H9 (cell line): ENCODE results near the gene OPTN. TPM values are rescaled to one million over a fixed set of nuclear protein-coding genes. Genes with fewer than 3 reads are reported as not detected.
"Not testable (repeated sequence)": the region's sequence is repeated elsewhere in the genome, so short reads cannot be mapped to it uniquely, and the experiment has no call there.

Experiments
- DNase-seq: peaks from one replicate; pipeline ENCODE4 v3.0.0-alpha.2; 2017
- H2AFZ ChIP-seq: one replicate; pipeline ENCODE4 v1.6.1; 2013; ENCODE audit warnings: mild to moderate bottlenecking, low read length, control low read depth, moderate library complexity
- H2AK5ac ChIP-seq: 2 replicates; pipeline ENCODE4 v1.6.1; 2013; ENCODE audit warnings: low read length, control low read depth, mixed read lengths; ENCODE audit not compliant: insufficient read length
- H2BK120ac ChIP-seq: one replicate; pipeline ENCODE4 v1.6.1; 2013; ENCODE audit warnings: low read depth, mild to moderate bottlenecking, low read length, control low read depth, inconsistent platforms; ENCODE audit not compliant: poor library complexity, severe bottlenecking
- H2BK12ac ChIP-seq: 2 replicates; pipeline ENCODE4 v1.6.1; 2013; ENCODE audit warnings: low read length, control low read depth, mixed read lengths, low read depth; ENCODE audit not compliant: insufficient read length
- H2BK15ac ChIP-seq: 2 replicates; pipeline ENCODE4 v1.6.1; 2013; ENCODE audit warnings: low read depth, low read length, control low read depth
- H2BK20ac ChIP-seq: one replicate; pipeline ENCODE4 v1.6.1; 2013; ENCODE audit warnings: low read depth, mild to moderate bottlenecking, low read length, control low read depth, inconsistent platforms; ENCODE audit not compliant: poor library complexity, severe bottlenecking
- H2BK5ac ChIP-seq: 2 replicates; pipeline ENCODE4 v1.6.1; 2013; ENCODE audit warnings: low read length, control low read depth, mixed read lengths; ENCODE audit not compliant: insufficient read length
- H3K14ac ChIP-seq: 2 replicates; pipeline ENCODE4 v1.6.1; 2013; ENCODE audit warnings: low read length, control low read depth; ENCODE audit not compliant: insufficient read depth
- H3K18ac ChIP-seq: 2 replicates; pipeline ENCODE4 v1.6.1; 2013; ENCODE audit warnings: low read depth, mild to moderate bottlenecking, mixed read lengths, low read length, control low read depth; ENCODE audit not compliant: insufficient read length
- H3K23ac ChIP-seq: 2 replicates; pipeline ENCODE4 v1.6.1; 2013; ENCODE audit warnings: low read length, control low read depth, mixed read lengths, low read depth; ENCODE audit not compliant: insufficient read length
- H3K23me2 ChIP-seq: 2 replicates; pipeline ENCODE4 v1.6.1; 2013; ENCODE audit warnings: low read depth, mild to moderate bottlenecking, mixed read lengths, low read length, control low read depth; ENCODE audit not compliant: insufficient read length, poor library complexity, severe bottlenecking
- H3K27ac ChIP-seq: 2 replicates; pipeline ENCODE4 v1.5.1; 2013; ENCODE audit warnings: low read length, control low read depth, mixed read lengths, low read depth; ENCODE audit not compliant: insufficient read length
- H3K27me3 ChIP-seq: 2 replicates; pipeline ENCODE4 v1.6.1; 2013; ENCODE audit warnings: low read length, control low read depth, inconsistent platforms; ENCODE audit not compliant: insufficient read depth
- H3K4ac ChIP-seq: 2 replicates; pipeline ENCODE4 v1.6.1; 2013; ENCODE audit warnings: low read depth, mild to moderate bottlenecking, control low read depth, inconsistent platforms, low read length, moderate library complexity
- H3K4me1 ChIP-seq: 2 replicates; pipeline ENCODE4 v1.6.1; 2013; ENCODE audit warnings: low read length, control low read depth, inconsistent platforms; ENCODE audit not compliant: insufficient read depth
- H3K4me2 ChIP-seq: 2 replicates; pipeline ENCODE4 v1.6.1; 2013; ENCODE audit warnings: low read length, control low read depth, mixed read lengths; ENCODE audit not compliant: insufficient read length, insufficient read depth
- H3K56ac ChIP-seq: 2 replicates; pipeline ENCODE4 v1.6.1; 2013; ENCODE audit warnings: low read depth, mild to moderate bottlenecking, mixed read lengths, low read length, control low read depth; ENCODE audit not compliant: insufficient read length
- H3K79me1 ChIP-seq: 2 replicates; pipeline ENCODE4 v1.6.1; 2013; ENCODE audit warnings: low read depth, mild to moderate bottlenecking, moderate library complexity, low read length, control low read depth, inconsistent platforms; ENCODE audit not compliant: insufficient read depth, poor library complexity, severe bottlenecking
- H3K79me2 ChIP-seq: 2 replicates; pipeline ENCODE4 v1.6.1; 2013; ENCODE audit warnings: low read length, control low read depth, inconsistent platforms; ENCODE audit not compliant: insufficient read depth
- H3K9ac ChIP-seq: 2 replicates; pipeline ENCODE4 v1.6.1; 2013; ENCODE audit warnings: low read length, control low read depth, mixed read lengths; ENCODE audit not compliant: insufficient read length; ENCODE audit errors: extremely low read depth
- H3K9me3 ChIP-seq: one replicate; pipeline ENCODE4 v1.6.1; 2013; ENCODE audit warnings: low read depth, low read length, inconsistent platforms; ENCODE audit not compliant: control insufficient read depth
- H3T11ph ChIP-seq: one replicate; pipeline ENCODE4 v1.6.1; 2013; ENCODE audit warnings: mild to moderate bottlenecking, low read length, control low read depth, inconsistent platforms
- H4K20me1 ChIP-seq: one replicate; pipeline ENCODE4 v1.6.1; 2013; ENCODE audit not compliant: control insufficient read depth, insufficient read length, insufficient read depth
- H4K5ac ChIP-seq: 2 replicates; pipeline ENCODE4 v1.6.1; 2013; ENCODE audit warnings: low read depth, mild to moderate bottlenecking, mixed read lengths, low read length, control low read depth; ENCODE audit not compliant: insufficient read length
- H4K8ac ChIP-seq: replicated peaks from 2 replicates; pipeline ENCODE4 v1.6.1; 2013; ENCODE audit warnings: low read length, control low read depth, mixed read lengths, low read depth; ENCODE audit not compliant: insufficient read length
- H4K91ac ChIP-seq: 2 replicates; pipeline ENCODE4 v1.6.1; 2013; ENCODE audit warnings: low read depth, mild to moderate bottlenecking, moderate library complexity, mixed read lengths, low read length, control low read depth; ENCODE audit not compliant: insufficient read length
- H3K27ac Mint-ChIP-seq, 3 experiments: 2 replicates in 2 of 3; 3 replicates in 1 of 3; pipeline ENCODE4 v1.8.0; 2020 to 2021; ENCODE audit warnings: mixed read lengths in 3 of 3, mild to moderate bottlenecking in 1 of 3, moderate library complexity in 1 of 3
- H3K27me3 Mint-ChIP-seq: 2 replicates; pipeline ENCODE4 v1.8.0; 2021; ENCODE audit warnings: low read depth, mild to moderate bottlenecking, moderate library complexity, mixed read lengths
- H3K36me3 Mint-ChIP-seq, 3 experiments: 2 replicates in 2 of 3; 3 replicates in 1 of 3; pipeline ENCODE4 v1.8.0; 2020 to 2021; ENCODE audit warnings: low read depth in 3 of 3, mixed read lengths in 3 of 3; ENCODE audit not compliant: insufficient read depth in 1 of 3
- H3K4me1 Mint-ChIP-seq, 2 experiments: 2 replicates each; pipeline ENCODE4 v1.8.0; 2020; ENCODE audit warnings: mixed read lengths in 2 of 2
- H3K4me3 Mint-ChIP-seq, 2 experiments: 2 replicates in 1 of 2; 3 replicates in 1 of 2; pipeline ENCODE4 v1.8.0; 2020 to 2021; ENCODE audit warnings: mild to moderate bottlenecking in 2 of 2, mixed read lengths in 2 of 2, moderate library complexity in 1 of 2
- H3K9me3 Mint-ChIP-seq, 2 experiments: 2 replicates in 1 of 2; 3 replicates in 1 of 2; pipeline ENCODE4 v1.8.0; 2020; ENCODE audit warnings: mild to moderate bottlenecking in 2 of 2, mixed read lengths in 2 of 2, moderate library complexity in 1 of 2
- CTCF ChIP-seq: fragments of 200-600 bp; sonication (generic); conservative IDR thresholded peaks from 3 replicates; pipeline ENCODE4 v1.8.0; 2021; ENCODE audit warnings: antibody characterized with exemption, mild to moderate bottlenecking
- WGBS: extraction: QIAGEN DNeasy Blood & Tissue Kit; methylation state at CpG from one replicate; pipeline ENCODE4 v1.1.7; 2013; ENCODE audit warnings: missing lambda C conversion rate, low lambda C conversion rate, mixed read lengths; ENCODE audit not compliant: insufficient read length; ENCODE audit errors: extremely low coverage; 5-methylcytosine and 5-hydroxymethylcytosine counted together
- total RNA-seq: library from RNA; stranded (reverse); gene quantifications from 2 replicates; pipeline ENCODE4 v1.2.1, GENCODE V29; 2021

OPTN gene
- total RNA-seq, 1 experiment from 2014 or later = 16.1 TPM

GRCh38 chr10:13152296-13152695 is 52.3 kb downstream of the OPTN start:
- no peak overlapping the region for H3K56ac ChIP-seq
- no peak overlapping the region for H4K91ac ChIP-seq
- H2BK15ac ChIP-seq = no peak overlapping the region
- no peak overlapping the region for H2BK20ac ChIP-seq
- Mint-ChIP-seq H3K27ac (no peak overlapping the region), H3K4me3 (no peak overlapping the region), H3K36me3 (no peaks in the 10 kb centered on the region), H3K4me1 (no peaks in the 10 kb centered on the region), H3K27me3 (no peaks in the 10 kb centered on the region), H3K9me3 (no peaks in the 10 kb centered on the region)
- H3K4me2 ChIP-seq = no peak overlapping the region
- no peak overlapping the region for H3K4ac ChIP-seq
- H3K18ac ChIP-seq = no peak overlapping the region
- H4K5ac ChIP-seq = no peak overlapping the region
- H3K4me1 ChIP-seq = no peaks in the 10 kb centered on the region
- H3K27ac ChIP-seq = no peak overlapping the region
- no peak overlapping the region for H3T11ph ChIP-seq
- no peak overlapping the region for H3K9ac ChIP-seq
- H2BK120ac ChIP-seq = no peak overlapping the region
- no peak overlapping the region for H3K23ac ChIP-seq
- H2BK5ac ChIP-seq = no peak overlapping the region
- TF ChIP-seq CTCF = no peak
- H4K8ac ChIP-seq = no peak overlapping the region
- no peaks in the 10 kb centered on the region for H4K20me1 ChIP-seq
- no CpG with 5 or more reads among the region's 3 CpGs for WGBS
- no peak overlapping the region for H2BK12ac ChIP-seq
- no peaks in the 10 kb centered on the region for H3K79me2 ChIP-seq
- H3K27me3 ChIP-seq = no peaks in the 10 kb centered on the region
- no peaks in the 10 kb centered on the region for H3K9me3 ChIP-seq
- H3K14ac ChIP-seq = no peak overlapping the region
- H2AK5ac ChIP-seq = no peak overlapping the region
- H2AFZ ChIP-seq = no peak overlapping the region
- no peaks in the 10 kb centered on the region for H3K23me2 ChIP-seq
- H3K79me1 ChIP-seq = no peaks in the 10 kb centered on the region
- no peak for DNase-seq

- not testable (repeated sequence) for H3K4me2 ChIP-seq, H3K27ac Mint-ChIP-seq, H3K9me3 ChIP-seq, H3K27ac ChIP-seq, H3K79me1 ChIP-seq, H4K91ac ChIP-seq, H3K14ac ChIP-seq, H2BK5ac ChIP-seq, H3K4me3 Mint-ChIP-seq, H2BK20ac ChIP-seq, H2BK15ac ChIP-seq, H3K9me3 Mint-ChIP-seq, H3K79me2 ChIP-seq, H3K27me3 ChIP-seq, H3K18ac ChIP-seq, H3K27me3 Mint-ChIP-seq, H3K36me3 Mint-ChIP-seq, H3K9ac ChIP-seq, H2BK120ac ChIP-seq, H3T11ph ChIP-seq, H3K23ac ChIP-seq, H4K8ac ChIP-seq, H3K23me2 ChIP-seq, H3K4me1 Mint-ChIP-seq, H4K5ac ChIP-seq, H2AK5ac ChIP-seq, H2AFZ ChIP-seq, H3K4ac ChIP-seq, H2BK12ac ChIP-seq, DNase-seq, H3K56ac ChIP-seq, H4K20me1 ChIP-seq, H3K4me1 ChIP-seq
- no CpG with 5 or more reads among the region's 4 CpGs for WGBS
These were observed 55.9 kb downstream of the OPTN start for GRCh38 chr10:13155860-13156259.
